BJ (cell line): ENCODE data around the gene SLC34A1. TPM values are rescaled to one million over a fixed set of nuclear protein-coding genes. Genes with fewer than 3 reads are reported as not detected.

Experiments used
- CTCF ChIA-PET: fragments of 350-600 bp; formaldehyde crosslinking; extraction: SDS; loops from one replicate; lab custom pipeline; 2021; ENCODE audit warnings: antibody characterized with exemption, inconsistent platforms; lab: Yijun Ruan, JAX
- POLR2A ChIA-PET: fragments of 300-600 bp; sonication (Branson Sonifier 250); formaldehyde crosslinking; extraction: SDS; loops from one replicate; lab custom pipeline; 2021; ENCODE audit warnings: antibody characterized with exemption; lab: Charles Lee
- DNase-seq: peaks from one replicate; pipeline ENCODE4 v3.0.0-alpha.2; 2011; ENCODE audit warnings: low read depth
- H3K27me3 ChIP-seq: 2 replicates; pipeline ENCODE4 v1.6.0; 2011; ENCODE audit warnings: low read length; ENCODE audit not compliant: control insufficient read depth, insufficient read depth
- H3K36me3 ChIP-seq: 2 replicates; pipeline ENCODE4 v1.5.1; 2011; ENCODE audit warnings: low read length; ENCODE audit not compliant: control insufficient read depth, insufficient read depth
- H3K4me3 ChIP-seq: 2 replicates; pipeline ENCODE4 v1.5.1; 2011; ENCODE audit warnings: low read depth, mild to moderate bottlenecking, control low read depth, low read length
- polyA plus RNA-seq: library from polyadenylated mRNA; depleted of rRNA; stranded (reverse); fragments of >200 nt; gene quantifications from 2 replicates; pipeline ENCODE4 v1.2.3, GENCODE V29; 2011
- TF ChIP-seq, protein P1 (sequence below): IDR thresholded peaks from 2 replicates; pipeline ENCODE4 v1.5.1; 2011; ENCODE audit warnings: low read depth, mild to moderate bottlenecking, control low read depth, inconsistent platforms, low read length, moderate library complexity; ENCODE audit not compliant: insufficient read depth

SLC34A1 gene
- polyA plus RNA-seq, 1 experiment = not detected

DNA sequence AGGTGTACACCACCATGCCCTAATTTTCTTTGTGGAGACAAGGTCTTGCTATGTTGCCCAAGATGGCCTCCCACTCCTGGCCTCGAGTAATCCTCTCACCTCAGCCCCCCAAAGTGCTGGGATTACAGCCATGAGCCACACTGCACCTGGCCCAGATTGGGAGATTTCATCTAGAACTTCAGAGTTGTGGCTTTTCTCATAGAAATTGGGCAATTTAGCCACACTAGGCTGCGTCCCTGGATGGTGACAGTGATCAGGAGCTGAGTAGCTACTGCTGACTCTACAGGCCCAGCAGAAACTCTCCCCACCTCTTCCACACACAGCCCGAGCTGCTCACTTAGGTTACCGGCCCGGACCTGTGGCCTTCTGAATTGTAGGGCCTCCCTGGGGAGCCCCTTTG is 8.5 kb downstream of the SLC34A1 start:
- no peak for DNase-seq
- ChIA-PET CTCF (interaction anchor here (1.0 to 9.6 kb wide), 6 partner anchors 12 to 108 kb away, joined by 3 to 217 read pairs (median 10); partner anchors contain the start of genes F12, PFN3 and PRR7), POLR2A (no interaction called here)
- Histone ChIP-seq H3K4me3 (no peak overlapping the region), H3K27me3 (peaks cover 7% of the 10 kb centered on the region), H3K36me3 (no peaks in the 10 kb centered on the region)
- TF ChIP-seq, protein P1, sequence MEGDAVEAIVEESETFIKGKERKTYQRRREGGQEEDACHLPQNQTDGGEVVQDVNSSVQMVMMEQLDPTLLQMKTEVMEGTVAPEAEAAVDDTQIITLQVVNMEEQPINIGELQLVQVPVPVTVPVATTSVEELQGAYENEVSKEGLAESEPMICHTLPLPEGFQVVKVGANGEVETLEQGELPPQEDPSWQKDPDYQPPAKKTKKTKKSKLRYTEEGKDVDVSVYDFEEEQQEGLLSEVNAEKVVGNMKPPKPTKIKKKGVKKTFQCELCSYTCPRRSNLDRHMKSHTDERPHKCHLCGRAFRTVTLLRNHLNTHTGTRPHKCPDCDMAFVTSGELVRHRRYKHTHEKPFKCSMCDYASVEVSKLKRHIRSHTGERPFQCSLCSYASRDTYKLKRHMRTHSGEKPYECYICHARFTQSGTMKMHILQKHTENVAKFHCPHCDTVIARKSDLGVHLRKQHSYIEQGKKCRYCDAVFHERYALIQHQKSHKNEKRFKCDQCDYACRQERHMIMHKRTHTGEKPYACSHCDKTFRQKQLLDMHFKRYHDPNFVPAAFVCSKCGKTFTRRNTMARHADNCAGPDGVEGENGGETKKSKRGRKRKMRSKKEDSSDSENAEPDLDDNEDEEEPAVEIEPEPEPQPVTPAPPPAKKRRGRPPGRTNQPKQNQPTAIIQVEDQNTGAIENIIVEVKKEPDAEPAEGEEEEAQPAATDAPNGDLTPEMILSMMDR = no peak

DNA sequence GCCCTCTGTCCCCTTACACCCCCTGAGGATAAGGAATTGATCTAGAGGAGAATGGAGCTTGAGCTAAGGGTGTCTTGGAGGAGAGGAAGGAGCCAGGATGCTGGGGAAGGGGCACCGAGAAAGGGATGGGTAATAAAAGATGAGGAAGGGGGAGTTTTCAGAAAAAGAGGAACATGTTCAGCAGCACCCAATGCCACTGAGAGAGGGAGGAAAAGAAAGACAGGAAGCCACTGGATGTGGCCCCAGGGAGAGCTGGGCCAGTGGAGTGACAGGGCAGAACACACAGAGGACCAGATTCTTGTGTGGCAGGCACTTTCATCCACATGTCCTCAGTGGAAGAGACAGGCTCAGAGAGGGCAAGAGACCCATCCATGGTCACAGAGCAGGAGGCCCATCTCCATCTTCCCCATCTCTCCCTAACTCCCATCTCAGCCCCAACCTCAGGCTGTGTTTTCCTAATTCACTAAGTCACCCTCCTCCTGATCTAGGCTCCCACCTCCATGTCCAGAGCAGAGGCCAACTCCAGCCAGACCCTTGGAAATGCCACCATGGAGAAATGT is 9.1 kb downstream of the SLC34A1 start:
- POLR2A ChIA-PET = no interaction called here
- Histone ChIP-seq H3K4me3 (no peak overlapping the region), H3K36me3 (no peaks in the 10 kb centered on the region), H3K27me3 (peaks cover 7% of the 10 kb centered on the region)
- TF ChIP-seq, protein P1 = no peak
- DNase-seq = no peak
- CTCF ChIA-PET = interaction anchor here (1.0 to 9.6 kb wide), 5 partner anchors 11 to 108 kb away, joined by 3 to 217 read pairs (median 16); partner anchors contain the start of genes F12, PFN3 and PRR7

DNA sequence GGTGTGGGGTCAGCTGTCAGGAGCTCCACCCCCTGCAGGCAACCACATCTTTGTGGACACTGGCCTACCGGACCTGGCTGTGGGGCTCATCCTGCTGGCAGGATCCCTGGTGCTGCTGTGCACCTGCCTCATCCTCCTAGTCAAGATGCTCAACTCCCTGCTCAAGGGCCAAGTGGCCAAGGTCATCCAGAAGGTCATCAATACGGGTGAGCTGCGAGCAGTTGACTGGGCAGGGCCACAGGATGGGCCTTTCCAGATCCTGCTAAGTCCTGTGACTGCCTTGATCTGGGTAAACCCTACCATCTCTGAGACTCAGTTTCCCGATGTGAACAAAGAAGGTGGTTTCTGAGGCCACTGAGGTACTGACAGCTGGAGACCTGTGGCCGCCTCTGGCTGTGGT is 9.8 kb downstream of the SLC34A1 start:
- no peak for DNase-seq
- TF ChIP-seq, protein P1 = no peak
- POLR2A ChIA-PET = no interaction called here
- CTCF ChIA-PET = interaction anchor here (0.7 to 9.6 kb wide), 6 partner anchors 11 to 107 kb away, joined by 3 to 217 read pairs (median 10); partner anchors contain the start of genes F12, PFN3 and PRR7
- H3K27me3 ChIP-seq = peaks cover 10% of the 10 kb centered on the region
- no peak overlapping the region for H3K4me3 ChIP-seq
- H3K36me3 ChIP-seq = no peaks in the 10 kb centered on the region

DNA sequence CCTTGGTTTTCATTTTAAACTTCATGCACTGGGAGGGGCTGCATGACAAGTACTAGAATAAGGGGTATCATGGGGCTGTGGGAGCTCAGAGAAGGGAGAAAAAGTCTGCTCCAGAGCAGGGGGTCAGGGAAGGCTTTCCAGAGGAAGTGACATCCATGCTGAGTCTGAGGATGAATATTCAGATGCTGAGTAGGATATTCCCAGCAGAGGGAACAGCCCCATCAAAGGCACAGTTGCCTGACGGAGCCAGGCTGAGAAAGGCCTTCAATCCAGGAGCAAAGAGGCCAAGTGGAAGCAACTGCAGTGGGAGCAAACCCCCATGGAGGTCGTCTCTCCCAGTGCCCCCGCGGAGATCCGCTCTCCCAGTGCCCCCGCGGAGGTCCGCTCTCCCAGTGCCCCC is 11.8 kb downstream of the SLC34A1 start:
- TF ChIP-seq, protein P1 = no peak
- ChIA-PET CTCF (interaction anchor here (3.2 to 9.1 kb wide), 3 partner anchors 9 to 105 kb away, joined by 14 to 187 read pairs (median 16); partner anchors contain the start of genes F12 and PFN3), POLR2A (no interaction called here)
- Histone ChIP-seq H3K27me3 (peaks cover 25% of the 10 kb centered on the region), H3K4me3 (no peak overlapping the region), H3K36me3 (no peaks in the 10 kb centered on the region)
- no peak for DNase-seq

DNA sequence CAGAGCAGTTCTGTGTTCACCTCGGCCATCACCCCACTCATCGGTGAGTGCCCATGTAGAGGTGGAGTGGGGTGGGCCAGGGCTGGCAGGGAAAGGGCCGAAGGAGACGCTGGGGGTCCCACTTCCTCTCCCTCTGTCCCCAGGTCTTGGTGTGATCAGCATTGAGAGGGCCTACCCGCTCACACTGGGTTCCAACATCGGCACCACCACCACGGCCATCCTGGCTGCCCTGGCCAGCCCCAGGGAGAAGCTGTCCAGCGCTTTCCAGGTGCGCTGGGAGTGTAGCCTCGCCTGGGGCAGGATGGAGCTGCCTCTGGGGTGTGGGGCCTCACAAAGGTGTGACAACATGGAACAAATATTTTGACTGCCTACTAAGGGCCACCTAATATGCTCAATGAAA is 12.6 kb downstream of the SLC34A1 start:
- ChIA-PET CTCF (interaction anchor here (3.2 to 9.1 kb wide), 2 partner anchors 8 to 58 kb away, joined by 14 to 187 read pairs; partner anchors contain the start of genes F12 and PFN3), POLR2A (no interaction called here)
- TF ChIP-seq, protein P1 = no peak
- no peak overlapping the region for H3K4me3 ChIP-seq
- H3K36me3 ChIP-seq = no peaks in the 10 kb centered on the region
- H3K27me3 ChIP-seq = peaks cover 27% of the 10 kb centered on the region
- DNase-seq = no peak
